Fibroblast of pulmonary artery (primary cell): ENCODE results near the gene CRELD2.

Experiments used
- DNase-seq: peaks from one replicate; pipeline ENCODE4 v3.0.0-alpha.2; 2010; ENCODE audit warnings: low read depth
- H3K4me3 ChIP-seq: replicated peaks from 2 replicates; pipeline ENCODE4 v1.5.1; 2011; ENCODE audit warnings: low read depth, mild to moderate bottlenecking, control low read depth, low read length, moderate library complexity
- TF ChIP-seq, protein P1 (sequence below): IDR thresholded peaks from 2 replicates; pipeline ENCODE4 v1.5.1; 2011; ENCODE audit warnings: mild to moderate bottlenecking, control low read depth, low read length, inconsistent platforms; ENCODE audit errors: missing control alignments

The CRELD2 gene

DNA sequence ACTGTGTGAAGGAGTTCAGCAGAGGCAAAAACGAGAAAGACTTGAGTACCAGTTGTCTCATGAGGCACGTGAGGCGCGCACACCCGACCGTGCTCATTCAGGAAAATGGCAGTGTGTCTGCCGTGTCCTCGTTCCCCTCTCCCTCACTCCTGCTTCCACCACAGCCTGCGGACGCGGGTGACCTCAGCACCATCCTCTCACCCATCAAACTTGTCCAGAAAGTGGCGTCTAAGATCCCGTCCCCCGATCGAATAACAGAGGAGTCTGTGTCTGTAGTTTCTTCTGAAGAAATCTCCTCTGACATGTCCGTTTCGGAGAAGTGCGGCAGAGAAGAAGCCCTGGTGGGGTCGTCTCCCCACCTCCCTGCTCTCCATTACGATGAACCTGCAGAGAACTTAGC lies 34.4 kb upstream of the CRELD2 start:
- TF ChIP-seq, protein P1, sequence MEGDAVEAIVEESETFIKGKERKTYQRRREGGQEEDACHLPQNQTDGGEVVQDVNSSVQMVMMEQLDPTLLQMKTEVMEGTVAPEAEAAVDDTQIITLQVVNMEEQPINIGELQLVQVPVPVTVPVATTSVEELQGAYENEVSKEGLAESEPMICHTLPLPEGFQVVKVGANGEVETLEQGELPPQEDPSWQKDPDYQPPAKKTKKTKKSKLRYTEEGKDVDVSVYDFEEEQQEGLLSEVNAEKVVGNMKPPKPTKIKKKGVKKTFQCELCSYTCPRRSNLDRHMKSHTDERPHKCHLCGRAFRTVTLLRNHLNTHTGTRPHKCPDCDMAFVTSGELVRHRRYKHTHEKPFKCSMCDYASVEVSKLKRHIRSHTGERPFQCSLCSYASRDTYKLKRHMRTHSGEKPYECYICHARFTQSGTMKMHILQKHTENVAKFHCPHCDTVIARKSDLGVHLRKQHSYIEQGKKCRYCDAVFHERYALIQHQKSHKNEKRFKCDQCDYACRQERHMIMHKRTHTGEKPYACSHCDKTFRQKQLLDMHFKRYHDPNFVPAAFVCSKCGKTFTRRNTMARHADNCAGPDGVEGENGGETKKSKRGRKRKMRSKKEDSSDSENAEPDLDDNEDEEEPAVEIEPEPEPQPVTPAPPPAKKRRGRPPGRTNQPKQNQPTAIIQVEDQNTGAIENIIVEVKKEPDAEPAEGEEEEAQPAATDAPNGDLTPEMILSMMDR: no peak
- DNase-seq: no peak
- H3K4me3 ChIP-seq: no peak overlapping the region

DNA sequence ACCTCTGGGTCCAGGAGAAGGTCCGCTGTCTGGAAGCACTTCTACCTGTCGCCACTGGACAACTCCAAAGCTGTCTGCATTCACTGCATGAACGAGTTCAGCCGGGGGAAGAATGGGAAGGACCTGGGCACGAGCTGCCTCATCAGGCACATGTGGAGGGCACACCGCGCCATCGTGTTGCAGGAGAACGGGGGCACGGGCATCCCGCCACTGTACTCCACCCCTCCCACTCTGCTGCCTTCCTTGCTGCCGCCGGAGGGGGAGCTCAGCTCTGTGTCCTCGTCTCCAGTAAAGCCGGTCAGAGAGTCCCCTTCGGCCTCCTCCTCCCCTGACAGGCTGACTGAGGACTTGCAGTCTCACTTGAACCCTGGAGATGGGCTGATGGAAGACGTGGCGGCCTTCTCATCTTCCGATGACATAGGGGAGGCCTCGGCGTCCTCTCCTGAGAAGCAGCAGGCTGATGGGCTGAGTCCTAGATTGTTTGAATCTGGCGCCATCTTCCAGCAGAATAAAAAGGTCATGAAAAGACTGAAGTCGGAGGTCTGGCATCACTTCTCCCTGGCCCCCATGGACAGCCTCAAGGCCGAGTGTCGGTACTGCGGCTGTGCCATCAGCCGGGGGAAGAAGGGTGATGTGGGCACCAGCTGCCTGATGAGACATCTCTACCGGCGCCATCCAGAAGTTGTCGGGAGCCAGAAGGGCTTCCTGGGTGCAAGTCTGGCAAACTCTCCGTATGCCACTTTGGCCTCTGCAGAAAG lies 33.8 kb upstream of the CRELD2 start:
- no peak overlapping the region for H3K4me3 ChIP-seq
- TF ChIP-seq, protein P1: no peak
- DNase-seq: no peak

DNA sequence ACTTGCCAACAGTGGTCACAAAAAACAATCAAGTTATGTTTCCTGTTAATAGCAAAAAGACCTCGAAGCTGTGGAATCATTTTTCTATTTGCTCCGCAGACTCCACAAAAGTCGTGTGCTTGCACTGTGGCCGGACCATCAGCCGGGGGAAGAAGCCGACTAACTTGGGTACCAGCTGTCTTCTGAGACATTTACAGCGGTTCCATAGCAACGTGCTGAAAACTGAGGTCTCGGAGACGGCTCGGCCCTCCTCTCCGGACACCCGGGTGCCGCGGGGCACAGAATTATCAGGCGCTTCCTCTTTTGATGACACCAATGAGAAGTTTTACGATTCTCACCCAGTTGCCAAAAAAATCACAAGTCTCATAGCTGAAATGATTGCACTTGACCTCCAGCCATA lies 33.2 kb upstream of the CRELD2 start:
- DNase-seq: no peak
- no peak overlapping the region for H3K4me3 ChIP-seq
- TF ChIP-seq, protein P1: no peak

DNA sequence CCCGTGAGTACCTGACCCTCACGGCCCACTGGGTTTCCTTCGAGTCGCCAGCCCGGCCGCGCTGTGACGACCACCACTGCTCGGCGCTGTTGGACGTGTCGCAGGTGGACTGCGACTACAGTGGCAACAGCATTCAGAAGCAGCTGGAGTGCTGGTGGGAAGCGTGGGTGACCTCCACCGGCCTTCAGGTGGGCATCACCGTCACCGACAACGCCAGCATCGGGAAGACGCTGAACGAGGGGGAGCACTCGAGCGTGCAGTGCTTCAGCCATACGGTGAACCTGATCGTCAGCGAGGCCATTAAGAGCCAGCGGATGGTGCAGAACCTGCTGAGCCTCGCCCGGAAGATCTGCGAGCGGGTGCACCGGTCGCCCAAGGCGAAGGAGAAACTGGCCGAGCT lies 32.6 kb upstream of the CRELD2 start:
- TF ChIP-seq, protein P1: no peak
- no peak for DNase-seq
- H3K4me3 ChIP-seq: no peak overlapping the region

DNA sequence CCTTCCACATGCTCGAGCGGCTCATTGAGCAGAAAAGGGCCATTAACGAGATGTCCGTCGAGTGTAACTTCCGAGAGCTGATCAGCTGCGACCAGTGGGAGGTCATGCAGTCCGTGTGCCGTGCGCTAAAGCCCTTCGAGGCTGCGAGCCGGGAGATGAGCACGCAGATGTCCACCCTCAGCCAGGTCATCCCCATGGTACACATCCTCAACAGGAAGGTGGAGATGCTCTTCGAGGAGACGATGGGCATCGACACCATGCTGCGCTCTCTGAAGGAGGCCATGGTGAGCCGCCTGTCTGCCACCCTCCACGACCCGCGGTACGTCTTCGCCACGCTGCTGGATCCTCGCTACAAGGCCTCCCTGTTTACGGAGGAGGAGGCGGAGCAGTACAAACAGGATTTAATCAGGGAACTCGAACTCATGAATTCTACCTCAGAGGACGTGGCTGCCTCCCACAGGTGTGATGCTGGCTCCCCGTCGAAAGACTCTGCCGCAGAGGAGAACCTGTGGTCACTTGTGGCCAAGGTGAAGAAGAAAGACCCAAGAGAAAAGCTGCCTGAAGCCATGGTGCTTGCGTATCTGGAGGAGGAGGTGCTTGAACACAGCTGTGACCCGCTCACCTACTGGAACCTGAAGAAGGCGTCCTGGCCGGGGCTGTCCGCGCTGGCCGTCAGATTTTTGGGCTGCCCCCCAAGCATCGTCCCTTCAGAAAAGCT lies 31.9 kb upstream of the CRELD2 start:
- TF ChIP-seq, protein P1: no peak
- no peak for DNase-seq
- no peak overlapping the region for H3K4me3 ChIP-seq

DNA sequence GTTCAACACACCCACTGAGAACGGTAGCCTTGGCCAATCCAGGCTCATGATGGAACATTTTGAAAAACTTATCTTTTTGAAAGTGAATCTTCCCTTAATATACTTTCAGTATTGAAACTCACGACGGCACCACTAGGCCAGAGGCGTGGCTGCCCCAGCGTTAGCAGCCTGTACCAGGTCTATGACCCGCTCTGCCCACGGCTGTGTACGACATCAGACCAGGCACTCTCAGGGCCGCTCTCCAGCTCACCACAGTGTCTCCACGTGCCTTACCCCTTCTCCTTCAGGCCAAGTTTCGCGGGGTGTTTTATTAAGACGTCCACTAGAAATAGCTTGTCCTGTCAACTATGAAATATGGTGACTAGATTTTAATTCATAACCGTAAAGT lies 31.4 kb upstream of the CRELD2 start:
- no peak for DNase-seq
- no peak overlapping the region for H3K4me3 ChIP-seq
- TF ChIP-seq, protein P1: no peak
